Liver (tissue), 9 donors: ENCODE data around the gene OR10H3. TPM values are rescaled to one million over a fixed set of nuclear protein-coding genes. Genes with fewer than 3 reads are reported as not detected.
A peak's percentile ranks its signal among the peaks of the same experiment; 100 is the strongest.

ENCODE experiments used
- DNase-seq: peaks from one replicate; pipeline ENCODE4 v3.0.0-alpha.2; 2017; ENCODE audit warnings: low spot score
- H3K27ac ChIP-seq, 2 donors: one replicate each; pipeline ENCODE4 v1.7.0; 2013; ENCODE audit warnings: inconsistent platforms in 2 of 2, low read length in 2 of 2, control low read depth in 1 of 2, low read depth in 1 of 2, mild to moderate bottlenecking in 1 of 2
- H3K27me3 ChIP-seq, 4 donors: one replicate each; pipeline versions ENCODE4 v1.6.1 to v1.7.0; 2013; ENCODE audit warnings: low read length in 3 of 4, inconsistent platforms in 1 of 4, mild to moderate bottlenecking in 1 of 4, moderate library complexity in 1 of 4; ENCODE audit not compliant: control insufficient read depth in 4 of 4, insufficient read depth in 4 of 4
- H3K36me3 ChIP-seq, 4 donors: one replicate each; pipeline versions ENCODE4 v1.6.1 to v1.7.0; 2013; ENCODE audit warnings: low read length in 3 of 4, mild to moderate bottlenecking in 3 of 4, low read depth in 1 of 4, moderate library complexity in 1 of 4; ENCODE audit not compliant: control insufficient read depth in 4 of 4, insufficient read depth in 3 of 4
- H3K4me1 ChIP-seq, 4 donors: one replicate each; pipeline versions ENCODE4 v1.6.1 to v1.7.0; 2013; ENCODE audit warnings: low read length in 3 of 4, mild to moderate bottlenecking in 3 of 4, moderate library complexity in 1 of 4; ENCODE audit not compliant: control insufficient read depth in 4 of 4, insufficient read depth in 4 of 4
- H3K4me3 ChIP-seq, 3 donors: one replicate each; pipeline versions ENCODE4 v1.6.1 to v1.7.0; 2013; ENCODE audit warnings: low read length in 3 of 3, control low read depth in 1 of 3, low read depth in 1 of 3, mild to moderate bottlenecking in 1 of 3
- H3K9ac ChIP-seq, 2 donors: one replicate each; pipeline ENCODE4 v1.7.0; 2013; ENCODE audit warnings: low read length in 2 of 2, mild to moderate bottlenecking in 2 of 2, moderate library complexity in 2 of 2, control low read depth in 1 of 2, low read depth in 1 of 2
- H3K9me3 ChIP-seq, 4 donors: one replicate each; pipeline versions ENCODE4 v1.6.1 to v1.7.0; 2013; ENCODE audit warnings: low read length in 3 of 4; ENCODE audit not compliant: control insufficient read depth in 4 of 4
- ATF3 ChIP-seq: IDR thresholded peaks from 2 replicates; pipeline ENCODE4 v1.6.1; 2016; ENCODE audit warnings: antibody characterized with exemption
- CTCF ChIP-seq: fragments of 150-350 bp; IDR thresholded peaks from 2 replicates; pipeline ENCODE4 v1.5.1; 2017; ENCODE audit warnings: improper control_type of control experiment, low read depth, low read length; ENCODE audit not compliant: missing input control
- EGR1 ChIP-seq, 2 donors: IDR thresholded peaks; 2 replicates each; pipeline ENCODE4 v1.6.1; 2016 to 2018; ENCODE audit warnings: antibody characterized with exemption in 2 of 2, low read depth in 2 of 2
- FOXA1 ChIP-seq: IDR thresholded peaks from 2 replicates; pipeline ENCODE4 v1.6.1; 2016; ENCODE audit warnings: antibody characterized with exemption
- FOXA2 ChIP-seq: IDR thresholded peaks from 2 replicates; pipeline ENCODE4 v1.6.1; 2016; ENCODE audit warnings: antibody characterized with exemption
- GABPA ChIP-seq, 2 donors: IDR thresholded peaks in 1 of 2; conservative IDR thresholded peaks in 1 of 2; 2 replicates each; pipeline ENCODE4 v1.6.1; 2016; ENCODE audit warnings: antibody characterized with exemption in 2 of 2, mild to moderate bottlenecking in 1 of 2, moderate library complexity in 1 of 2
- HNF4A ChIP-seq, 2 donors: conservative IDR thresholded peaks; 2 replicates each; pipeline ENCODE4 v1.6.1; 2016; ENCODE audit warnings: antibody characterized with exemption in 2 of 2, mild to moderate bottlenecking in 2 of 2
- HNF4G ChIP-seq: IDR thresholded peaks from 2 replicates; pipeline ENCODE4 v1.6.1; 2016; ENCODE audit warnings: antibody characterized with exemption
- JUND ChIP-seq, 2 donors: IDR thresholded peaks; 2 replicates each; pipeline ENCODE4 v1.6.1; 2016; ENCODE audit warnings: antibody characterized with exemption in 2 of 2
- MAX ChIP-seq: IDR thresholded peaks from 2 replicates; pipeline ENCODE4 v1.6.1; 2016; ENCODE audit warnings: antibody characterized with exemption
- NR2F2 ChIP-seq: IDR thresholded peaks from 2 replicates; pipeline ENCODE4 v1.6.1; 2016; ENCODE audit warnings: antibody characterized with exemption
- RAD21 ChIP-seq, 2 donors: IDR thresholded peaks; 2 replicates each; pipeline ENCODE4 v1.6.1; 2016; ENCODE audit warnings: antibody characterized with exemption in 2 of 2, mild to moderate bottlenecking in 2 of 2
- REST ChIP-seq: IDR thresholded peaks from 2 replicates; pipeline ENCODE4 v1.6.1; 2016; ENCODE audit warnings: antibody characterized with exemption, mild to moderate bottlenecking
- RXRA ChIP-seq, 2 donors: IDR thresholded peaks; 2 replicates each; pipeline ENCODE4 v1.6.1; 2017 to 2018; ENCODE audit warnings: antibody characterized with exemption in 2 of 2, mild to moderate bottlenecking in 1 of 2
- SP1 ChIP-seq: IDR thresholded peaks from 2 replicates; pipeline ENCODE4 v1.6.1; 2018; ENCODE audit warnings: antibody characterized with exemption, mild to moderate bottlenecking
- TAF1 ChIP-seq: conservative IDR thresholded peaks from 2 replicates; pipeline ENCODE4 v1.6.1; 2016; ENCODE audit warnings: antibody characterized with exemption, mild to moderate bottlenecking
- YY1 ChIP-seq: IDR thresholded peaks from 2 replicates; pipeline ENCODE4 v1.6.1; 2016; ENCODE audit warnings: antibody characterized with exemption, mild to moderate bottlenecking
- ZBTB33 ChIP-seq: IDR thresholded peaks from 2 replicates; pipeline ENCODE4 v1.6.1; 2016; ENCODE audit warnings: antibody characterized with exemption
- WGBS: extraction: QIAGEN DNeasy Blood & Tissue Kit; methylation state at CpG from one replicate; pipeline ENCODE4 v1.1.7; 2013; 5-methylcytosine and 5-hydroxymethylcytosine counted together
- polyA plus RNA-seq, 2 donors: library from polyadenylated mRNA; stranded (reverse) in 1 of 2; unstranded in 1 of 2; fragments of 200-250 nt in 1 of 2; fragments of >200 nt in 1 of 2; fragmentation: Nextera tagmentation in 1 of 2; extraction: Ambion mirVana in 1 of 2; gene quantifications; one replicate each; pipeline versions ENCODE4 v1.2.1 to v1.2.3, GENCODE V29; 2013 to 2015
- total RNA-seq, 2 donors: library from RNA; depleted of rRNA; stranded (reverse); fragments of >200 nt; gene quantifications; one replicate each; pipeline ENCODE4 v1.2.3, GENCODE V29; 2014
- donor health status: healthy.
- donor health status: healthy.
- donor health status: healthy.
- donor health status: healthy.
- donor health status: healthy.

The OR10H3 gene
- total and polyA plus RNA-seq, 4 donors, result not detected

- Histone ChIP-seq H3K27me3 (no peaks in the 10 kb centered on the region), H3K9me3 (no peaks in the 10 kb centered on the region), H3K9ac (no peak overlapping the region), H3K4me1 (peaks cover 0 to 12% (median 11%) of the 10 kb centered on the region in 4 donors), H3K4me3 (no peak overlapping the region), H3K27ac (no peak overlapping the region), H3K36me3 (peaks cover 0 to 10% (median 4%) of the 10 kb centered on the region in 4 donors)
- WGBS, result 18% methylated on average over 7 of the region's 7 CpGs
- DNase-seq, result peak; percentile 74
- TF ChIP-seq CTCF (peak; percentile 19), SP1 (no peak), FOXA1 (no peak), JUND (IDR thresholded peaks at IDR 0.05) (no peak), RAD21 (IDR thresholded peaks at IDR 0.05) (peak in 1 of 2 donors; percentile 66), NR2F2 (peak; percentile 66), HNF4G (no peak)
Measured at GRCh38 chr19:15702534-15702930, 35.3 kb upstream of the OR10H3 start.

- Histone ChIP-seq H3K36me3 (no peaks in the 10 kb centered on the region), H3K27ac (no peak overlapping the region), H3K9ac (no peak overlapping the region), H3K4me3 (no peak overlapping the region), H3K4me1 (no peaks in the 10 kb centered on the region), H3K9me3 (no peaks in the 10 kb centered on the region), H3K27me3 (peaks cover 0 to 6% (median 0%) of the 10 kb centered on the region in 4 donors)
- 76% methylated on average over 3 of the region's 3 CpGs for WGBS
- no peak for TF ChIP-seq JUND (IDR thresholded peaks at IDR 0.05)
- no peak for TF ChIP-seq SP1
- no peak for TF ChIP-seq RAD21 (IDR thresholded peaks at IDR 0.05)
- TF ChIP-seq FOXA1, result no peak
- TF ChIP-seq REST, result no peak
- no peak for TF ChIP-seq CTCF
- TF ChIP-seq HNF4A (conservative IDR thresholded peaks at IDR 0.05), result no peak
- no peak for TF ChIP-seq RXRA (IDR thresholded peaks at IDR 0.05)
- no peak for TF ChIP-seq YY1
- TF ChIP-seq HNF4G, result no peak
- TF ChIP-seq NR2F2, result no peak
- no peak for TF ChIP-seq EGR1 (IDR thresholded peaks at IDR 0.05; ENCODE audit: low read depth in 2 of 2)
- TF ChIP-seq ATF3, result no peak
- TF ChIP-seq TAF1, result no peak
- no peak for TF ChIP-seq GABPA (IDR thresholded peaks at IDR 0.05 in 1 of 2, conservative IDR thresholded peaks at IDR 0.05 in 1 of 2)
- TF ChIP-seq MAX, result no peak
- TF ChIP-seq ZBTB33, result no peak
- no peak for TF ChIP-seq FOXA2
- DNase-seq, result no peak
Measured at GRCh38 chr19:15714638-15715037, 23.1 kb upstream of the OR10H3 start.
